ENCODE results near the gene ARHGAP45. TPM values are rescaled to one million over a fixed set of nuclear protein-coding genes. Genes with fewer than 3 reads are reported as not detected.

Gene ARHGAP45
- total and polyA plus RNA-seq, 12 donors: 1.6 to 75.4 (median 30.9) TPM

- peak overlapping the region; percentile 37 to 84 (median 62) for H3K4me3 ChIP-seq
- H3K4me1 ChIP-seq (replicated peaks in 1 of 2): peaks cover 32 to 41% of the 10 kb centered on the region in 2 donors
- H3K9me3 ChIP-seq (replicated peaks in 1 of 3): no peaks in the 10 kb centered on the region
- peak overlapping the region; percentile 97 to 99 (median 99) for H3K27ac ChIP-seq
- peaks cover 0 to 34% of the 10 kb centered on the region in 2 donors for H3K36me3 ChIP-seq (replicated peaks in 1 of 2)
- 0 to 1% (median 0%) methylated on average over 5 to 92 of the region's 93 CpGs; no CpG with 5 or more reads in 1 of the 4 donors for WGBS, 4 donors
- DNase-seq: peak; percentile 80 to 90 (median 88)
- no peaks in the 10 kb centered on the region for H3K27me3 ChIP-seq
- intact Hi-C loops (cut with DNase I): no loop called here
- TF ChIP-seq CTCF (IDR thresholded peaks at IDR 0.05): peak in 2 of 6 experiments; percentile 3 to 20
- TF ChIP-seq POLR2A (IDR thresholded peaks at IDR 0.05): peak; percentile 20 to 39
Observed at GRCh38 chr19:1104311-1105007, 37.5 kb downstream of the ARHGAP45 start.

- Histone ChIP-seq H3K27me3 (no peaks in the 10 kb centered on the region), H3K36me3 (replicated peaks in 1 of 2) (peaks cover 0 to 42% of the 10 kb centered on the region in 2 donors), H3K4me3 (peak overlapping the region in 3 of 4 donors; percentile 37 to 84 (median 64)), H3K27ac (peak overlapping the region; percentile 97 to 99 (median 99)), H3K4me1 (replicated peaks in 1 of 2) (peaks cover 32 to 38% of the 10 kb centered on the region in 2 donors), H3K9me3 (replicated peaks in 1 of 3) (no peaks in the 10 kb centered on the region)
- no peak for TF ChIP-seq POLR2A (IDR thresholded peaks at IDR 0.05)
- TF ChIP-seq CTCF (IDR thresholded peaks at IDR 0.05): no peak
- WGBS, 4 donors: 20 to 54% (median 37%) methylated on average over 22 to 69 of the region's 69 CpGs
- DNase-seq: peak; percentile 67 to 78 (median 70)
- intact Hi-C loops (cut with DNase I): no loop called here
Observed at GRCh38 chr19:1105008-1105872, 38.3 kb downstream of the ARHGAP45 start.

- TF ChIP-seq POLR2A (IDR thresholded peaks at IDR 0.05) (no peak), CTCF (IDR thresholded peaks at IDR 0.05) (peak in 1 of 6 experiments; percentile 16)
- Histone ChIP-seq H3K4me3 (no peak overlapping the region), H3K36me3 (replicated peaks in 1 of 2) (peaks cover 0 to 49% of the 10 kb centered on the region in 2 donors), H3K4me1 (replicated peaks in 1 of 2) (peaks cover 36 to 37% of the 10 kb centered on the region in 2 donors), H3K9me3 (replicated peaks in 1 of 3) (no peaks in the 10 kb centered on the region), H3K27me3 (no peaks in the 10 kb centered on the region), H3K27ac (peak overlapping the region in 3 of 5 donors; percentile 62 to 99 (median 98))
- 82 to 93% (median 86%) methylated on average over 10 to 32 of the region's 32 CpGs for WGBS, 4 donors
- peak in 1 of 7 donors; percentile 52 for DNase-seq
- intact Hi-C loops (cut with DNase I): no loop called here
Observed at GRCh38 chr19:1105873-1106840, 39.2 kb downstream of the ARHGAP45 start.
